ENCODE data around the gene DPF3. TPM values are rescaled to one million over a fixed set of nuclear protein-coding genes. Genes with fewer than 3 reads are reported as not detected.

The DPF3 gene
- total and polyA plus RNA-seq, 2 of the 13 experiments (the other 11 are each of a cell fraction or from before 2014, with no cell fraction given) = 0.09 to 0.60 TPM

DNA sequence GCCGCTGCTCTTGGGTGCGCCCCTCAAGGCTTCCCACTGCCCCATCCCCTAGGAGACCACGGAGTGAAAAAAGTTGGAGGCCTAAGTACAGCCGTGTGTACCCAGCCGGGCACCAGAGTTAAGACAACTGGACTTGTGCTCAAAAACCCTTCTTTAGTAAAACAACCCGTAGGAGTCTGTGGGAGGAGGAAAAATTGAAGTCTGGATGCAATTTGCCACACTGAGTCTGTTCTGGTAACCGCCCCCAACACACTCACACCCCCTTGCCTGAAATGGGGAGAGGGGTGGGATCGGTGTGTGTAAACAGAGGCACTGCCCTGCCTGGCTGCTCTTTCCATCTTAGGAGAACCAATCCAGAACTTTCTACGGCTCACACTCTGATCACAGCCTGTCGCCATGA lies 41.7 kb downstream of the DPF3 start:
- Histone ChIP-seq H3K36me3 (replicated peaks in 1 of 2; ENCODE audit: control insufficient read depth in 1 of 2, insufficient read depth in 2 of 2, low read length in 2 of 2) (no peaks in the 10 kb centered on the region), H3K4me2 (ENCODE audit: low read depth, low read length) (no peak overlapping the region), H3K79me2 (ENCODE audit: insufficient read depth, low read length) (no peaks in the 10 kb centered on the region), H2AFZ (ENCODE audit: low read length) (no peak overlapping the region), H4K20me1 (ENCODE audit: insufficient read depth, low read length) (no peaks in the 10 kb centered on the region), H3K4me3 (replicated peaks in 1 of 3; ENCODE audit: insufficient read depth in 1 of 3, low read depth in 2 of 3, low read length in 3 of 3) (no peak overlapping the region), H3K9ac (ENCODE audit: insufficient read depth, low read depth, low read length) (no peak overlapping the region), H3K9me3 (ENCODE audit: low read length) (no peaks in the 10 kb centered on the region), H3K27me3 (ENCODE audit: control insufficient read depth in 1 of 2, insufficient read depth in 2 of 2, low read length in 2 of 2) (peaks cover 1 to 6% of the 10 kb centered on the region in 2 experiments; a peak in 1 of 5 replicates), H3K4me1 (ENCODE audit: insufficient read depth, low read length) (peaks cover 27% of the 10 kb centered on the region), H3K27ac (ENCODE audit: extremely low read length, insufficient read depth, low read length) (no peak overlapping the region)
- TF ChIP-seq FOXC1 (CRISPR knock-in tag; IDR thresholded peaks at IDR 0.05; ENCODE audit: borderline replicate concordance) (no peak), REXO4 (CRISPR knock-in tag; IDR thresholded peaks at IDR 0.05; ENCODE audit: borderline replicate concordance) (no peak), SMAD9 (CRISPR knock-in tag; IDR thresholded peaks at IDR 0.05) (no peak), TBX2 (CRISPR knock-in tag; IDR thresholded peaks at IDR 0.05; ENCODE audit: borderline replicate concordance) (no peak), FOXK1 (CRISPR knock-in tag; IDR thresholded peaks at IDR 0.05; ENCODE audit: borderline replicate concordance, low read depth) (no peak), ZNF7 (CRISPR knock-in tag; IDR thresholded peaks at IDR 0.05) (no peak), ZNF33A (CRISPR knock-in tag; IDR thresholded peaks at IDR 0.05; ENCODE audit: borderline replicate concordance) (no peak), ZSCAN20 (CRISPR knock-in tag; IDR thresholded peaks at IDR 0.05; ENCODE audit: borderline replicate concordance) (no peak), NFE2L1 (CRISPR knock-in tag; IDR thresholded peaks at IDR 0.05; ENCODE audit: borderline replicate concordance) (no peak), TAF15 (IDR thresholded peaks at IDR 0.05; ENCODE audit: low read depth, low read length, poor library complexity, severe bottlenecking) (no peak)
- TF ChIP-seq, protein P1, sequence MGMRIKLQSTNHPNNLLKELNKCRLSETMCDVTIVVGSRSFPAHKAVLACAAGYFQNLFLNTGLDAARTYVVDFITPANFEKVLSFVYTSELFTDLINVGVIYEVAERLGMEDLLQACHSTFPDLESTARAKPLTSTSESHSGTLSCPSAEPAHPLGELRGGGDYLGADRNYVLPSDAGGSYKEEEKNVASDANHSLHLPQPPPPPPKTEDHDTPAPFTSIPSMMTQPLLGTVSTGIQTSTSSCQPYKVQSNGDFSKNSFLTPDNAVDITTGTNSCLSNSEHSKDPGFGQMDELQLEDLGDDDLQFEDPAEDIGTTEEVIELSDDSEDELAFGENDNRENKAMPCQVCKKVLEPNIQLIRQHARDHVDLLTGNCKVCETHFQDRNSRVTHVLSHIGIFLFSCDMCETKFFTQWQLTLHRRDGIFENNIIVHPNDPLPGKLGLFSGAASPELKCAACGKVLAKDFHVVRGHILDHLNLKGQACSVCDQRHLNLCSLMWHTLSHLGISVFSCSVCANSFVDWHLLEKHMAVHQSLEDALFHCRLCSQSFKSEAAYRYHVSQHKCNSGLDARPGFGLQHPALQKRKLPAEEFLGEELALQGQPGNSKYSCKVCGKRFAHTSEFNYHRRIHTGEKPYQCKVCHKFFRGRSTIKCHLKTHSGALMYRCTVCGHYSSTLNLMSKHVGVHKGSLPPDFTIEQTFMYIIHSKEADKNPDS (CRISPR knock-in tag; IDR thresholded peaks at IDR 0.05) = no peak
- TF ChIP-seq, protein P2, sequence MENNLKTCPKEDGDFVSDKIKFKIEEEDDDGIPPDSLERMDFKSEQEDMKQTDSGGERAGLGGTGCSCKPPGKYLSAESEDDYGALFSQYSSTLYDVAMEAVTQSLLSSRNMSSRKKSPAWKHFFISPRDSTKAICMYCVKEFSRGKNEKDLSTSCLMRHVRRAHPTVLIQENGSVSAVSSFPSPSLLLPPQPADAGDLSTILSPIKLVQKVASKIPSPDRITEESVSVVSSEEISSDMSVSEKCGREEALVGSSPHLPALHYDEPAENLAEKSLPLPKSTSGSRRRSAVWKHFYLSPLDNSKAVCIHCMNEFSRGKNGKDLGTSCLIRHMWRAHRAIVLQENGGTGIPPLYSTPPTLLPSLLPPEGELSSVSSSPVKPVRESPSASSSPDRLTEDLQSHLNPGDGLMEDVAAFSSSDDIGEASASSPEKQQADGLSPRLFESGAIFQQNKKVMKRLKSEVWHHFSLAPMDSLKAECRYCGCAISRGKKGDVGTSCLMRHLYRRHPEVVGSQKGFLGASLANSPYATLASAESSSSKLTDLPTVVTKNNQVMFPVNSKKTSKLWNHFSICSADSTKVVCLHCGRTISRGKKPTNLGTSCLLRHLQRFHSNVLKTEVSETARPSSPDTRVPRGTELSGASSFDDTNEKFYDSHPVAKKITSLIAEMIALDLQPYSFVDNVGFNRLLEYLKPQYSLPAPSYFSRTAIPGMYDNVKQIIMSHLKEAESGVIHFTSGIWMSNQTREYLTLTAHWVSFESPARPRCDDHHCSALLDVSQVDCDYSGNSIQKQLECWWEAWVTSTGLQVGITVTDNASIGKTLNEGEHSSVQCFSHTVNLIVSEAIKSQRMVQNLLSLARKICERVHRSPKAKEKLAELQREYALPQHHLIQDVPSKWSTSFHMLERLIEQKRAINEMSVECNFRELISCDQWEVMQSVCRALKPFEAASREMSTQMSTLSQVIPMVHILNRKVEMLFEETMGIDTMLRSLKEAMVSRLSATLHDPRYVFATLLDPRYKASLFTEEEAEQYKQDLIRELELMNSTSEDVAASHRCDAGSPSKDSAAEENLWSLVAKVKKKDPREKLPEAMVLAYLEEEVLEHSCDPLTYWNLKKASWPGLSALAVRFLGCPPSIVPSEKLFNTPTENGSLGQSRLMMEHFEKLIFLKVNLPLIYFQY (CRISPR knock-in tag; IDR thresholded peaks at IDR 0.05; ENCODE audit: borderline replicate concordance) = no peak
- no peak for DNase-seq (ENCODE audit: low spot score)
- intact Hi-C loops (cut with micrococcal nuclease; ENCODE audit: unreplicated experiment) (no loop called here), in situ Hi-C loops (cut with HindIII; ENCODE audit: extremely low pct_ligation_motif_present, low pct_unique_long_range_greater_than_20kb) (no loop called here)
- ATAC-seq = no peak
- ChIA-PET POLR2A (no interaction called here), CTCF (ENCODE audit: low intra/inter-chr PET ratio, low total read pairs) (no interaction called here)
- BruUV-seq (replicated peaks) = no TSS peak
- FAIRE-seq = no peak
- WGBS (ENCODE audit: low lambda C conversion rate) = 48% methylated on average over 10 of the region's 10 CpGs
